SK-N-MC (cell line): ENCODE results near the gene REV1.

ENCODE experiments used
- EZH2 ChIP-seq: fragments of 200-600 bp; sonication (generic); IDR thresholded peaks from one replicate; pipeline ENCODE4 v1.6.1; 2017; ENCODE audit warnings: antibody characterized with exemption
- FOXP2 ChIP-seq: optimal IDR thresholded peaks from 2 replicates; pipeline ENCODE3; 2011; ENCODE audit warnings: mild to moderate bottlenecking, moderate library complexity; ENCODE audit not compliant: insufficient read depth; ENCODE audit errors: extremely low read length, control extremely low read depth
- POLR2AphosphoS5 ChIP-seq: IDR thresholded peaks from 2 replicates; pipeline ENCODE4 v1.6.1; 2012; ENCODE audit warnings: mild to moderate bottlenecking, low read depth, low read length, borderline replicate concordance

- TF ChIP-seq POLR2AphosphoS5 (no peak), EZH2 (no peak), FOXP2 (no peak)
Observed at GRCh38 chr2:99448556-99448955, 41.3 kb downstream of the REV1 start.
